OCI-M2 (cell line): Measurements from ENCODE around the gene ZNF783.
"Not testable (repeated sequence)": the region's sequence is repeated elsewhere in the genome, so short reads cannot be mapped to it uniquely, and the experiment has no call there.

Experiments
- DNase-seq: peaks from one replicate; lab custom pipeline; 2025; ENCODE audit not compliant: unreplicated experiment; lab: John Stamatoyannopoulos, UW

Gene ZNF783

DNA sequence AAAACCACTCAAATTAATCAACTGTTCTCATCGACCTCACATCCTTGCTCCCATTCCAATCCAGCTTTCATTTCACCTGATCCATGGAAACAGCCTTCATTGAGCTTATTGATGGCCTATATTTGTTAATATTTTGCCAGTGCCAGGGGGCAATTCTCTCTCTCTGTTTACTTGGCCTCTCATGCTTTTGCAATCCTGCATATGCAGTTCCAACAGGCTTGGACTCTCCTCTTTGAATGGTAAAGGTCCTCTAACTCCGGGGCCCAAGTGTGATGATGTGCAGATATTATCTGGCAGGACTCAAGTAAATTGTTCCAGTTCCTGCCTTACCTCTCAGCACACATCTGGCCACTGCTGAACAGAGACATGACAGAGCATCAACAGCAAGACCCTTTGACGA is 67.3 kb downstream of the ZNF783 start:
- no peak for DNase-seq

DNA sequence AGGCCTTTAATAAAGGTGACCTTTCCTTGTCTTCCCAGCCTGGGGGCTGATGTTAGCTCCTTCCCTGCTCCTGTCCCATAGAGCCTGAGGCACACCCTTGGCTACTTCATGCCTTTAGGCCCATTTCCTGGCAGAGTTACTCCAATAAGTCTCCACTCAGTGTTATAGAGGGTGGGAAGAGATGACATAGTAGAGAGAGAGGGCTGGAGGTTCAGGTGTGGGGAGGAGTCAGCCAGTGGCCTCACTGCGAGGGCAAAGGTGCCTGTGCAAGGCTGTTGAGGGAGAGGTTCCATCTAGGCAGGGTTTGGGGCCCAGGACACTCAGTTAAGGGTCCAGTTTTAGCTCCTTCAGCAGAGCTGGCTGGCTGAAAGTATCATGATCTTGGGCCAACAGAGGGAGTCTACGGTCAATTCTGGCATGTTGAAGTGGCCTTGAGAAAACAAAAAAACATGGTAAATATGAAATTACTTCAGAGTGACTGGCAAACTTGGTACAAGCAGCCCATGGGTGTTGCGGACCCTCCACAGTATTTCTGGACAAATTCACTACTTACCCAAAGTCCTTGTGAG is 67.9 kb downstream of the ZNF783 start:
- no peak for DNase-seq

- DNase-seq: no peak
Observed at GRCh38 chr7:149330914-149331567, 69.0 kb downstream of the ZNF783 start.

DNA sequence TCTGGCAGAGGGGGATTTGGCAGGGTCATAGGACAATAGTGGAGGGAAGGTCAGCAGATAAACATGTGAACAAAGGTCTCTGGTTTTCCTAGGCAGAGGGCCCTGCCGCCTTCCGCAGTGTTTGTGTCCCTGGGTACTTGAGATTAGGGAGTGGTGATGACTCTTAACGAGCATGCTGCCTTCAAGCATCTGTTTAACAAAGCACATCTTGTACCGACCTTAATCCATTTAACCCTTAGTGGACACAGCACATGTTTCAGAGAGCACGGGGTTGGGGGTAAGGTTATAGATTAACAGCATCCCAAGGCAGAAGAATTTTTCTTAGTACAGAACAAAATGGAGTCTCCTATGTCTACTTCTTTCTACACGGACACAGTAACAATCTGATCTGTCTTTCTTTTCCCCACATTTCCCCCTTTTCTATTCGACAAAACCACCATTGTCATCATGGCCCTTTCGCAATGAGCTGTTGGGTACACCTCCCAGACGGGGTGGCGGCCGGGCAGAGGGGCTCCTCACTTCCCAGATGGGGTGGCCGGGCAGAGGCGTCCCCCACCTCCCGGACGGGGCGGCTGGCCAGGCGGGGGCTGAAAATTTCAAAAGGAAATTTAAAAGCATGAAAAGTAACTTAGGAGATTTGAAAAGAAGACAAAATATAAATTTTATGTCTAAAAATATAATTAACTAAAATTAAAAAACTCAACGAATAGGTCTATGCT is 70.8 kb downstream of the ZNF783 start:
- not testable (repeated sequence) for DNase-seq

DNA sequence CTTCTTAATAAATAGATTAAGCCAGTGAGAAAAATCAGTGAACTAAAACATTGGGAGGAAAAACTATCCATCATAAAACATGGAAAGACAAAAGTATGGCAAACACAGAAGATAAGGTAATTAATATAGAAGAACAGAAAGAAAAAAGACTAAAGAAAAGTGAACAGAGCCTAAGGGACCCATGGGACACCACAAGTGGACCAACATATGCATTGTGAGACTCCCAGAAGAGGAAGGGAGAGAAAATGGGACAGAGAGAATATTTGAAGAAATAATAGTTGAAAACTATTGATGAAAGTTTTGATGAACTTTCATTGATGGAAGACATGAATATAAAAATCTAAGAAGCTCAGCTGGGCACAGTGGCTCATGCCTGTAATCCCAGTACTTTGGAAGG is 71.3 kb downstream of the ZNF783 start:
- no peak for DNase-seq

- DNase-seq: no peak
Observed at GRCh38 chr7:149334219-149334618, 72.2 kb downstream of the ZNF783 start.
